DMS114 treated with DMSO at 0.1 percent for 48 hours (cell line): ENCODE data around the gene CRIM1.

Experiments used
- DNase-seq: peaks from one replicate; lab custom pipeline; 2025; ENCODE audit not compliant: unreplicated experiment; lab: John Stamatoyannopoulos, UW

CRIM1 gene

GRCh38 chr2:36513661-36514060 lies 158.1 kb downstream of the CRIM1 start:
- no peak for DNase-seq

GRCh38 chr2:36515538-36515937 lies 160.0 kb downstream of the CRIM1 start:
- DNase-seq: no peak

GRCh38 chr2:36516136-36516870 lies 160.7 kb downstream of the CRIM1 start:
- no peak for DNase-seq

- DNase-seq: no peak
These were observed 164.9 kb downstream of the CRIM1 start for GRCh38 chr2:36520431-36520830.

GRCh38 chr2:36523153-36523552 lies 167.6 kb downstream of the CRIM1 start:
- DNase-seq: no peak

- DNase-seq: no peak
These were observed 169.7 kb downstream of the CRIM1 start for GRCh38 chr2:36525245-36525644.

- DNase-seq: no peak
These were observed 170.6 kb downstream of the CRIM1 start for GRCh38 chr2:36526226-36526625.

GRCh38 chr2:36528274-36528673 lies 172.7 kb downstream of the CRIM1 start:
- no peak for DNase-seq

- DNase-seq: no peak
These were observed 173.3 kb downstream of the CRIM1 start for GRCh38 chr2:36528766-36529392.

GRCh38 chr2:36530178-36530982 lies 174.8 kb downstream of the CRIM1 start:
- no peak for DNase-seq

- no peak for DNase-seq
These were observed 175.4 kb downstream of the CRIM1 start for GRCh38 chr2:36530983-36531354.

- no peak for DNase-seq
These were observed 178.8 kb downstream of the CRIM1 start for GRCh38 chr2:36534275-36534799.

GRCh38 chr2:36535099-36535498 lies 179.5 kb downstream of the CRIM1 start:
- DNase-seq: no peak

- no peak for DNase-seq
These were observed 181.2 kb downstream of the CRIM1 start for GRCh38 chr2:36536776-36537175.

GRCh38 chr2:36538335-36538734 lies 182.8 kb downstream of the CRIM1 start:
- no peak for DNase-seq

GRCh38 chr2:36539631-36540030 lies 184.1 kb downstream of the CRIM1 start:
- DNase-seq: no peak

GRCh38 chr2:36540986-36541754 lies 185.6 kb downstream of the CRIM1 start:
- DNase-seq: no peak

GRCh38 chr2:36541891-36542595 lies 186.5 kb downstream of the CRIM1 start:
- no peak for DNase-seq

GRCh38 chr2:36544638-36545338 lies 189.2 kb downstream of the CRIM1 start:
- DNase-seq: no peak
